PC-9 (cell line): ENCODE results near the gene APBA2.

Experiments
- EZH2 ChIP-seq: fragments of 200-600 bp; sonication (generic); IDR thresholded peaks from 2 replicates; pipeline ENCODE4 v1.8.0; 2017; ENCODE audit warnings: antibody characterized with exemption, low read depth
- TF ChIP-seq, protein P1 (sequence below): fragments of 200-600 bp; sonication (generic); conservative IDR thresholded peaks from 2 replicates; pipeline ENCODE4 v1.6.1; 2017; ENCODE audit warnings: mixed run types, antibody characterized with exemption, mild to moderate bottlenecking, moderate library complexity

DNA sequence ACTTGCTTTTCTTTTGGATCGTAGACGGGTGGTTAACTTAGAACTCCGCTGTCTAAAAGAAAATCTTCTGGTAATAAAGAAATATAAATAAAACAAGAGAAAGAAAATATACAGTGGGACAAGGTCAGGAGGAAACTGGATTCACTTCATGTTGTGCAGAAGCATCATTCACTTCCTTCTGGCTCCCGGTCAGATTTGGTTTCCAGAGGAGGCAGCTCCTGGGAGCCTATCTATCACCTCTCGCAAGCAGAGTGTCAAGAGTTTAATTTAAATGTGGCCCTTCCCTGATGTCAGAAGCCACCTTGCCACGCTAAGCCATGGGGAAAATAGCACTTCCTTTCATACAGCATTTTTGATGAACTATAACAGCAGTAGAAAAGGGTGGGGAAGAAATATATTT is 244.7 kb downstream of the APBA2 start:
- TF ChIP-seq, protein P1, sequence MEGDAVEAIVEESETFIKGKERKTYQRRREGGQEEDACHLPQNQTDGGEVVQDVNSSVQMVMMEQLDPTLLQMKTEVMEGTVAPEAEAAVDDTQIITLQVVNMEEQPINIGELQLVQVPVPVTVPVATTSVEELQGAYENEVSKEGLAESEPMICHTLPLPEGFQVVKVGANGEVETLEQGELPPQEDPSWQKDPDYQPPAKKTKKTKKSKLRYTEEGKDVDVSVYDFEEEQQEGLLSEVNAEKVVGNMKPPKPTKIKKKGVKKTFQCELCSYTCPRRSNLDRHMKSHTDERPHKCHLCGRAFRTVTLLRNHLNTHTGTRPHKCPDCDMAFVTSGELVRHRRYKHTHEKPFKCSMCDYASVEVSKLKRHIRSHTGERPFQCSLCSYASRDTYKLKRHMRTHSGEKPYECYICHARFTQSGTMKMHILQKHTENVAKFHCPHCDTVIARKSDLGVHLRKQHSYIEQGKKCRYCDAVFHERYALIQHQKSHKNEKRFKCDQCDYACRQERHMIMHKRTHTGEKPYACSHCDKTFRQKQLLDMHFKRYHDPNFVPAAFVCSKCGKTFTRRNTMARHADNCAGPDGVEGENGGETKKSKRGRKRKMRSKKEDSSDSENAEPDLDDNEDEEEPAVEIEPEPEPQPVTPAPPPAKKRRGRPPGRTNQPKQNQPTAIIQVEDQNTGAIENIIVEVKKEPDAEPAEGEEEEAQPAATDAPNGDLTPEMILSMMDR = no peak
- TF ChIP-seq EZH2 = no peak
